ENCODE data around the gene SYN1.

The SYN1 gene

GRCh38 chrX:47584714-47585113, 34.9 kb downstream of the SYN1 start:
- Histone ChIP-seq H4K20me1 (ENCODE audit: low read depth, low read length) (no peaks in the 10 kb centered on the region), H3K4me2 (ENCODE audit: low read depth, low read length, poor library complexity, severe bottlenecking) (no peak overlapping the region), H3K27ac (ENCODE audit: low read depth, low read length) (no peak overlapping the region), H3K9me3 (ENCODE audit: insufficient read depth, low read length) (no peaks in the 10 kb centered on the region), H3K4me3 (ENCODE audit: insufficient read depth, low read length, poor library complexity, severe bottlenecking) (no peak overlapping the region), H3K9ac (ENCODE audit: low read length) (no peak overlapping the region), H3K27me3 (ENCODE audit: low read length) (no peaks in the 10 kb centered on the region), H3K36me3 (ENCODE audit: low read length) (no peaks in the 10 kb centered on the region), H2AFZ (ENCODE audit: low read depth, low read length, severe bottlenecking) (no peak overlapping the region), H3F3A (ENCODE audit: insufficient read depth) (no peaks in the 10 kb centered on the region), H3K9me2 (replicated peaks; ENCODE audit: insufficient read depth, low read length) (no peaks in the 10 kb centered on the region), H3K79me2 (ENCODE audit: insufficient read depth, low read length) (no peaks in the 10 kb centered on the region)
- TF ChIP-seq CTCF (IDR thresholded peaks at IDR 0.05; ENCODE audit: insufficient read depth, low read length, poor library complexity, severe bottlenecking), result no peak
- no peak for TF ChIP-seq EZH2phosphoT487 (conservative IDR thresholded peaks at IDR 0.05; ENCODE audit: low read length)

GRCh38 chrX:47583240-47583861, 36.3 kb downstream of the SYN1 start:
- Histone ChIP-seq H2AFZ (ENCODE audit: low read depth, low read length, severe bottlenecking) (no peak overlapping the region), H3F3A (ENCODE audit: insufficient read depth) (no peaks in the 10 kb centered on the region), H3K27me3 (ENCODE audit: low read length) (no peaks in the 10 kb centered on the region), H3K4me3 (ENCODE audit: insufficient read depth, low read length, poor library complexity, severe bottlenecking) (no peak overlapping the region), H3K9me3 (ENCODE audit: insufficient read depth, low read length) (no peaks in the 10 kb centered on the region), H4K20me1 (ENCODE audit: low read depth, low read length) (no peaks in the 10 kb centered on the region), H3K27ac (ENCODE audit: low read depth, low read length) (no peak overlapping the region), H3K4me2 (ENCODE audit: low read depth, low read length, poor library complexity, severe bottlenecking) (no peak overlapping the region), H3K36me3 (ENCODE audit: low read length) (no peaks in the 10 kb centered on the region), H3K79me2 (ENCODE audit: insufficient read depth, low read length) (no peaks in the 10 kb centered on the region), H3K9ac (ENCODE audit: low read length) (no peak overlapping the region), H3K9me2 (replicated peaks; ENCODE audit: insufficient read depth, low read length) (no peaks in the 10 kb centered on the region)
- TF ChIP-seq EZH2phosphoT487 (conservative IDR thresholded peaks at IDR 0.05; ENCODE audit: low read length), result no peak
- no peak for TF ChIP-seq CTCF (IDR thresholded peaks at IDR 0.05; ENCODE audit: insufficient read depth, low read length, poor library complexity, severe bottlenecking)

- H3K9me3 ChIP-seq (ENCODE audit: insufficient read depth, low read length), result no peaks in the 10 kb centered on the region
- TF ChIP-seq CTCF (IDR thresholded peaks at IDR 0.05; ENCODE audit: insufficient read depth, low read length, poor library complexity, severe bottlenecking) (no peak), EZH2phosphoT487 (conservative IDR thresholded peaks at IDR 0.05; ENCODE audit: low read length) (no peak)
- H3K27me3 ChIP-seq (ENCODE audit: low read length), result no peaks in the 10 kb centered on the region
- H3K9ac ChIP-seq (ENCODE audit: low read length), result no peak within 1 kb of the TSS
- H3K27ac ChIP-seq (ENCODE audit: low read depth, low read length), result no peak within 1 kb of the TSS
- H3K79me2 ChIP-seq (ENCODE audit: insufficient read depth, low read length), result no peaks in the 10 kb centered on the region
- H3K4me3 ChIP-seq (ENCODE audit: insufficient read depth, low read length, poor library complexity, severe bottlenecking), result no peak within 1 kb of the TSS
- H4K20me1 ChIP-seq (ENCODE audit: low read depth, low read length), result no peaks in the 10 kb centered on the region
- no peaks in the 10 kb centered on the region for H3K9me2 ChIP-seq (replicated peaks; ENCODE audit: insufficient read depth, low read length)
- H3F3A ChIP-seq (ENCODE audit: insufficient read depth), result no peaks in the 10 kb centered on the region
- H3K4me2 ChIP-seq (ENCODE audit: low read depth, low read length, poor library complexity, severe bottlenecking), result no peak within 1 kb of the TSS
- H2AFZ ChIP-seq (ENCODE audit: low read depth, low read length, severe bottlenecking), result no peak within 1 kb of the TSS
- H3K36me3 ChIP-seq (ENCODE audit: low read length), result no peaks in the 10 kb centered on the region
These were observed 37.7 kb downstream of the SYN1 start, which contains the start of gene TIMP1 for GRCh38 chrX:47581731-47582647. Gene TIMP1, plus strand, starts transcription at chrX:47582436. Its CDS starts 980 bp downstream, at chrX:47583416.

Data from SU-DHL-6 (cell line).